OCI-LY7 (cell line): ENCODE data around the gene EEF1AKMT2. TPM values are rescaled to one million over a fixed set of nuclear protein-coding genes. Genes with fewer than 3 reads are reported as not detected.

Experiments
- BruUV-seq: library from RNA; stranded (reverse); fragments of 400-500 nt; replicated peaks from 2 replicates; lab custom pipeline; 2021; lab: Mats Ljungman, UMichigan
- CTCF ChIA-PET: fragments of 300-600 bp; sonication (Branson Sonifier 250); formaldehyde crosslinking; loops from one replicate; lab custom pipeline; 2022; ENCODE audit warnings: antibody characterized with exemption; ENCODE audit not compliant: unreplicated experiment; lab: Charles Lee
- POLR2A ChIA-PET: fragments of 300-600 bp; sonication (Branson Sonifier 250); formaldehyde crosslinking; loops from one replicate; lab custom pipeline; 2022; ENCODE audit warnings: antibody characterized with exemption; lab: Charles Lee
- DNase-seq: peaks from one replicate; pipeline ENCODE4 v3.0.0-alpha.2; 2015; ENCODE audit warnings: low spot score
- H2AFZ ChIP-seq: fragments of 200-600 bp; sonication (generic), shearing (Covaris generic); 2 replicates; pipeline ENCODE4 v1.6.1; 2014; ENCODE audit warnings: mild to moderate bottlenecking, antibody characterized with exemption, low read length, moderate library complexity
- H3K27ac ChIP-seq: fragments of 200-600 bp; sonication (generic); 2 replicates; pipeline ENCODE4 v1.5.1; 2014; ENCODE audit warnings: mixed run types, low read depth, mild to moderate bottlenecking, moderate library complexity, low read length, inconsistent platforms; ENCODE audit not compliant: poor library complexity, severe bottlenecking
- H3K36me3 ChIP-seq: fragments of 200-600 bp; sonication (generic); 2 replicates; pipeline ENCODE4 v1.6.1; 2014; ENCODE audit warnings: mild to moderate bottlenecking, antibody characterized with exemption, low read length, moderate library complexity, mixed read lengths; ENCODE audit not compliant: insufficient read depth
- H3K4me1 ChIP-seq: fragments of 200-600 bp; sonication (generic); 2 replicates; pipeline ENCODE4 v1.5.1; 2014; ENCODE audit warnings: mild to moderate bottlenecking, low read length; ENCODE audit not compliant: insufficient read depth, poor library complexity, severe bottlenecking
- H3K4me2 ChIP-seq: fragments of 200-600 bp; sonication (generic); 2 replicates; pipeline ENCODE4 v1.6.1; 2014; ENCODE audit warnings: mild to moderate bottlenecking, low read length
- H3K4me3 ChIP-seq: fragments of 200-600 bp; sonication (generic); 2 replicates; pipeline ENCODE4 v1.5.1; 2014; ENCODE audit warnings: mild to moderate bottlenecking, low read depth, low read length; ENCODE audit not compliant: poor library complexity, severe bottlenecking
- H3K79me2 ChIP-seq: fragments of 200-600 bp; sonication (generic); 2 replicates; pipeline ENCODE4 v1.6.1; 2016; ENCODE audit warnings: low read depth, mild to moderate bottlenecking, low read length, moderate library complexity, mixed read lengths; ENCODE audit not compliant: insufficient read depth
- H3K9me2 ChIP-seq: fragments of 200-600 bp; sonication (generic); 2 replicates; pipeline ENCODE4 v1.6.1; 2016; ENCODE audit warnings: mild to moderate bottlenecking, low read length, mixed read lengths; ENCODE audit not compliant: insufficient read depth
- H3K9me3 ChIP-seq: fragments of 200-600 bp; sonication (generic); 2 replicates; pipeline ENCODE4 v1.6.1; 2014; ENCODE audit warnings: mild to moderate bottlenecking, mixed run types, low read length, mixed read lengths
- H4K20me1 ChIP-seq: fragments of 200-600 bp; sonication (generic); 2 replicates; pipeline ENCODE4 v1.6.1; 2014; ENCODE audit warnings: mild to moderate bottlenecking, antibody characterized with exemption, low read length, moderate library complexity, mixed read lengths; ENCODE audit not compliant: insufficient read depth
- EZH2phosphoT487 ChIP-seq: fragments of 200-600 bp; sonication (generic); IDR thresholded peaks from 2 replicates; pipeline ENCODE4 v1.6.1; 2018; ENCODE audit warnings: low read depth, borderline replicate concordance, mild to moderate bottlenecking, mixed run types, antibody characterized with exemption, low read length, moderate library complexity, mixed read lengths
- intact Hi-C: fragments of 100-400 bp; cut with micrococcal nuclease; formaldehyde crosslinking; loops from one replicate; pipeline ENCODE4 v1.10.0; 2022; ENCODE audit not compliant: unreplicated experiment
- total RNA-seq, 2 experiments: library from RNA; depleted of rRNA in 1 of 2; stranded (reverse); fragments of >200 nt in 1 of 2; shearing (Covaris generic) in 1 of 2; gene quantifications; 2 replicates each; pipeline ENCODE4 v1.2.3, GENCODE V29; 2014 to 2022
- TF ChIP-seq, protein P1 (sequence below): fragments of 200-600 bp; sonication (generic); conservative IDR thresholded peaks from 2 replicates; pipeline ENCODE4 v1.5.1; 2014; ENCODE audit warnings: mild to moderate bottlenecking, antibody characterized with exemption, low read length, moderate library complexity, mixed read lengths

Gene EEF1AKMT2
- total RNA-seq, 2 experiments from 2014 or later: 32.4 to 37.7 TPM

DNA sequence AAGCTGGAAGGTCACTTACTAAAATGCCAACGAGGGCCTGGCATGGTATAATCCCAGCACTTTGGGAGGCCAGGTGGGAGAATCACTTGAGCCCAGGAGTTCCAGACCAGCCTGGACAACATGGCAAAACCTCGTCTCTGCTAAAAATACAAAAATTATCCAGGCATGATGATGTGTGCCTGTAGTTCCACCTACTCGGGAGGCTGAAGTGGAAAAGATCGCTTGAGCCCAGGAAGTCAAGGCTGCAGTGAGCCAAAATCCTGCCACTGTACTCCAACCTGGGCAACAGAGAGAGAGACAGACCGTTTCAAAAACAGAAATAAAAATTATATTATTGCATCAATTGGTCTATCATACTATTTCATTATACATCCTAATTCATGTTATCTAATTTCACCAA, 29.4 kb downstream of the EEF1AKMT2 start:
- Histone ChIP-seq H3K36me3 (peaks cover 92% of the 10 kb centered on the region), H3K79me2 (no peaks in the 10 kb centered on the region), H3K27ac (no peak overlapping the region), H3K4me2 (no peak overlapping the region), H3K4me3 (no peak overlapping the region), H4K20me1 (peaks cover 6% of the 10 kb centered on the region; the same call in 1 of the 2 replicates), H3K9me2 (no peaks in the 10 kb centered on the region), H3K4me1 (no peaks in the 10 kb centered on the region), H3K9me3 (no peaks in the 10 kb centered on the region), H2AFZ (no peak overlapping the region)
- ChIA-PET CTCF (no interaction called here), POLR2A (interaction anchor here (0.5 to 1.7 kb wide), 5 partner anchors 8 to 806 kb away, joined by 3 to 8 read pairs (median 6); no protein-coding TSS in a partner anchor)
- intact Hi-C loops: no loop called here
- no TSS peak for BruUV-seq
- DNase-seq: no peak
- no peak for TF ChIP-seq EZH2phosphoT487
- TF ChIP-seq, protein P1, sequence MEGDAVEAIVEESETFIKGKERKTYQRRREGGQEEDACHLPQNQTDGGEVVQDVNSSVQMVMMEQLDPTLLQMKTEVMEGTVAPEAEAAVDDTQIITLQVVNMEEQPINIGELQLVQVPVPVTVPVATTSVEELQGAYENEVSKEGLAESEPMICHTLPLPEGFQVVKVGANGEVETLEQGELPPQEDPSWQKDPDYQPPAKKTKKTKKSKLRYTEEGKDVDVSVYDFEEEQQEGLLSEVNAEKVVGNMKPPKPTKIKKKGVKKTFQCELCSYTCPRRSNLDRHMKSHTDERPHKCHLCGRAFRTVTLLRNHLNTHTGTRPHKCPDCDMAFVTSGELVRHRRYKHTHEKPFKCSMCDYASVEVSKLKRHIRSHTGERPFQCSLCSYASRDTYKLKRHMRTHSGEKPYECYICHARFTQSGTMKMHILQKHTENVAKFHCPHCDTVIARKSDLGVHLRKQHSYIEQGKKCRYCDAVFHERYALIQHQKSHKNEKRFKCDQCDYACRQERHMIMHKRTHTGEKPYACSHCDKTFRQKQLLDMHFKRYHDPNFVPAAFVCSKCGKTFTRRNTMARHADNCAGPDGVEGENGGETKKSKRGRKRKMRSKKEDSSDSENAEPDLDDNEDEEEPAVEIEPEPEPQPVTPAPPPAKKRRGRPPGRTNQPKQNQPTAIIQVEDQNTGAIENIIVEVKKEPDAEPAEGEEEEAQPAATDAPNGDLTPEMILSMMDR: no peak

- Histone ChIP-seq H3K79me2 (no peaks in the 10 kb centered on the region), H3K4me3 (no peak overlapping the region), H3K4me2 (no peak overlapping the region), H3K9me2 (no peaks in the 10 kb centered on the region), H4K20me1 (peaks cover 6% of the 10 kb centered on the region; the same call in 1 of the 2 replicates), H3K27ac (no peak overlapping the region), H3K4me1 (no peaks in the 10 kb centered on the region), H3K9me3 (no peaks in the 10 kb centered on the region), H2AFZ (no peak overlapping the region), H3K36me3 (peaks cover 80% of the 10 kb centered on the region)
- TF ChIP-seq EZH2phosphoT487: no peak
- TF ChIP-seq, protein P1: no peak
- POLR2A ChIA-PET: interaction anchor here (0.6 to 3.5 kb wide), 9 partner anchors 7 to 254 kb away, joined by 3 to 20 read pairs (median 4); no protein-coding TSS in a partner anchor
- intact Hi-C loops: loop anchor here (5.0 kb wide), 1 partner anchor 71 kb away; no protein-coding TSS in a partner anchor
- BruUV-seq: no TSS peak
- no peak for DNase-seq
- CTCF ChIA-PET: no interaction called here
Measured at GRCh38 chr10:124756156-124756903, 35.4 kb downstream of the EEF1AKMT2 start.

- Histone ChIP-seq H3K27ac (no peak overlapping the region), H3K4me3 (no peak overlapping the region), H3K9me3 (no peaks in the 10 kb centered on the region), H3K79me2 (no peaks in the 10 kb centered on the region), H3K4me1 (no peaks in the 10 kb centered on the region), H3K4me2 (no peak overlapping the region), H3K9me2 (no peaks in the 10 kb centered on the region), H4K20me1 (peaks cover 6% of the 10 kb centered on the region; the same call in 1 of the 2 replicates), H2AFZ (no peak overlapping the region), H3K36me3 (peaks cover 76% of the 10 kb centered on the region)
- intact Hi-C loops: loop anchor here (5.0 kb wide), 1 partner anchor 72 kb away; no protein-coding TSS in a partner anchor
- TF ChIP-seq EZH2phosphoT487: no peak
- TF ChIP-seq, protein P1: no peak
- no TSS peak for BruUV-seq
- no peak for DNase-seq
- POLR2A ChIA-PET: interaction anchor here (0.7 to 3.5 kb wide), 4 partner anchors 9 to 289 kb away, joined by 3 to 20 read pairs (median 4); no protein-coding TSS in a partner anchor
- CTCF ChIA-PET: no interaction called here
Measured at GRCh38 chr10:124755581-124755980, 36.1 kb downstream of the EEF1AKMT2 start.
